Activated CD4-positive, alpha-beta memory T cell treated with anti-CD3 and anti-CD28 coated beads for 36 hours (primary cell): Measurements from ENCODE around the gene KRTAP1-1. TPM values are rescaled to one million over a fixed set of nuclear protein-coding genes. Genes with fewer than 3 reads are reported as not detected.
"Not testable (repeated sequence)": the region's sequence is repeated elsewhere in the genome, so short reads cannot be mapped to it uniquely, and the experiment has no call there.

Experiments
- CTCF ChIA-PET: fragments of 350-600 bp; sonication (Branson Sonifier 250); formaldehyde crosslinking; loops from one replicate; lab custom pipeline; 2021; ENCODE audit warnings: antibody characterized with exemption, inconsistent platforms; lab: Charles Lee
- POLR2A ChIA-PET: fragments of 350-600 bp; sonication (Branson Sonifier 250); formaldehyde crosslinking; loops from one replicate; lab custom pipeline; 2021; ENCODE audit warnings: antibody characterized with exemption; lab: Charles Lee
- DNase-seq: peaks from one replicate; pipeline ENCODE4 v3.0.0-alpha.2; 2020
- H3K27ac Mint-ChIP-seq: one replicate; pipeline ENCODE4 v1.8.0; 2021; ENCODE audit warnings: mixed read lengths
- H3K27me3 Mint-ChIP-seq: one replicate; pipeline ENCODE4 v1.8.0; 2021; ENCODE audit warnings: mixed read lengths
- H3K36me3 Mint-ChIP-seq: one replicate; pipeline ENCODE4 v1.8.0; 2021; ENCODE audit warnings: mixed read lengths
- H3K4me1 Mint-ChIP-seq: one replicate; pipeline ENCODE4 v1.8.0; 2021; ENCODE audit warnings: low read depth, mixed read lengths
- H3K4me3 Mint-ChIP-seq: one replicate; pipeline ENCODE4 v1.8.0; 2021; ENCODE audit warnings: mild to moderate bottlenecking, mixed read lengths
- H3K9me3 Mint-ChIP-seq: one replicate; pipeline ENCODE4 v1.8.0; 2021; ENCODE audit warnings: mixed read lengths
- intact Hi-C: fragments of 100-400 bp; cut with micrococcal nuclease; formaldehyde crosslinking; loops from one replicate; pipeline ENCODE4 v1.15.1; 2023
- total RNA-seq, 2 experiments: library from RNA; stranded (reverse); gene quantifications; one replicate each; pipeline ENCODE4 v1.2.3, GENCODE V29; 2021

Gene KRTAP1-1
- not detected for total RNA-seq

GRCh38 chr17:41040783-41041571 is at the start of gene KRTAP1-1:
TSS of gene KRTAP1-1 (minus strand) at chr17:41041450. CDS start at chr17:41041397, 53 bp downstream.
- H3K27ac Mint-ChIP-seq, POLR2A ChIA-PET, H3K4me3 Mint-ChIP-seq, DNase-seq, H3K9me3 Mint-ChIP-seq, intact Hi-C loops, H3K36me3 Mint-ChIP-seq, CTCF ChIA-PET, H3K4me1 Mint-ChIP-seq: not testable (repeated sequence)
- H3K27me3 Mint-ChIP-seq, result peaks cover 15% of the 10 kb centered on the region

DNA sequence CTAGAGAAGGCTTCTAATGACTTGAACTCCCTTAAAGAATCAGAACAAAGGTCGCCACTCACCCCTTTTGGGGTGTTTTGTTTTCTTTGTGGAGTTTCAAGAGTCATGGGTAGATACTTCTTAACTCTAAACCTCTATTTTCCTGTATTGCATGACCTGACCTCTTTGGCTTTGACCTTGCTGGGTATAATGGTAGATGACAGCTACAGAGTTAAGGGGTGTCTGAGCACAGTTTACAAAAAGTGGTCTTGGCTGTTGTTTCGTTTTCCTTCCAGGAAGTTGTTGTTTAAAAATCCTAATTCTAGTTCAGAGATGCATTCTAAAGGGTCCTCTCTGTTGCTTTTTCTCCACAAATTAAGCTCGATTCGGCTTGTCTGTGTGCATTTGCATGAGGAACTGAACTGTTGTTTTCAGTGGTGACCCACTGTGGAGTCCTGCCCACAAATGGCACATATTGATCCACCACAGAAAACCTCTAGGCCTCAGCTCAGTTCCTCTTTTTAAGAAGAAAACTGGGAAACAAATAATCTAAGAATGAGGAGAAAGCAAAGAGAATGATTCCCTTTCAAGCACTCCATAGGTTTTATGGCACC is 47.6 kb upstream of the KRTAP1-1 start:
- DNase-seq, POLR2A ChIA-PET, H3K4me3 Mint-ChIP-seq, H3K36me3 Mint-ChIP-seq, H3K27me3 Mint-ChIP-seq, H3K4me1 Mint-ChIP-seq, H3K9me3 Mint-ChIP-seq, CTCF ChIA-PET, H3K27ac Mint-ChIP-seq, intact Hi-C loops: not testable (repeated sequence)

DNA sequence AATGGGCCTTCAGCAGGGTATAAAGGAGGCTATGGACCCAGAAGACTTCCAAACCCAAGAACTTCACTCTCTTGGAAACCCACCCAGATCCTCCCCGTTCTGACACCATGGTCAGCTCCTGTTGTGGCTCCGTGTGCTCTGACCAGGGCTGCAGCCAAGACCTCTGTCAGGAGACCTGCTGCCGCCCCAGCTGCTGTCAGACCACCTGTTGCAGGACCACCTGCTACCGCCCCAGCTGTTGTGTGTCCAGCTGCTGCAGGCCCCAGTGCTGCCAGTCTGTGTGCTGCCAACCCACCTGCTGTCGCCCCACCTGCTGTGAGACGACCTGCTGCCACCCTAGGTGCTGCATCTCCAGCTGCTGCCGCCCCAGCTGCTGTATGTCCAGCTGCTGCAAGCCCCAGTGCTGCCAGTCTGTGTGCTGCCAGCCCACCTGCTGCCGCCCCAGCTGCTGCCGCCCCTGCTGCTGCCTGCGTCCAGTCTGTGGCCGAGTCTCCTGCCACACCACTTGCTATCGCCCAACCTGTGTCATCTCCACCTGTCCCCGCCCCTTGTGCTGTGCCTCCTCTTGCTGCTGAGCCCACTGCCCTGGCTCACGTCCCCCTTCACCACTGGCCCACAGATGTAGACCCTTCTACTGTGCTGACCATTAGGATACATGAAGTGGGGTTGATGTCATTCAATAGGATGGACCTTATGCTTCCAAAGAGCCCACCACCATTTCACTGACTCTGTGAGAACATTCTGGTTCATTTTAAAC is 43.0 kb upstream of the KRTAP1-1 start, which contains the start of gene KRTAP4-7:
KRTAP4-7 (plus strand) TSS at position 51 of the 757 bp plus-strand sequence; CDS start at position 108, 57 bp downstream.
- intact Hi-C loops, POLR2A ChIA-PET, H3K9me3 Mint-ChIP-seq: not testable (repeated sequence)

DNA sequence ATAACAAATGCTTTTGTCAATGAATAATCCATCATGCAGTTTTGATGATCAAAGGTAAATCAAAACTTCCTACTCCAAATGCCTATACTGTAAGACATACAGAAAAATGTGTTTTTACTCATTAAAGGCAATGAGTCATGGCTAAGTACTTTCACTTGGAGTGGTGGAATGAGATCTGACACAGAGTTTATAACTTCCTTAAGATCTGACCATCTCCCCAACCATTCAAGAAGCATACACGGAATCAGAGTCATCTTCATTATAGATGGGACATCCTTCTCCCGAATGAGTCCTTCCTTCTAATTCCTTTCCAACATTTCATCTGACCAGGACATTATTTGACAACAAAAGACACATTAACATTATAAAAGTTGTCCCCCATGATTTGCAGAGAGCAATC is 42.2 kb upstream of the KRTAP1-1 start:
- POLR2A ChIA-PET, H3K27ac Mint-ChIP-seq, H3K4me1 Mint-ChIP-seq, DNase-seq, H3K4me3 Mint-ChIP-seq, H3K9me3 Mint-ChIP-seq, CTCF ChIA-PET, H3K36me3 Mint-ChIP-seq, intact Hi-C loops: not testable (repeated sequence)
- peaks cover 13% of the 10 kb centered on the region for H3K27me3 Mint-ChIP-seq

More for the DNA sequence above, 43.0 kb upstream of the KRTAP1-1 start, which contains the start of gene KRTAP4-7:
- H3K4me3 Mint-ChIP-seq, CTCF ChIA-PET, DNase-seq, H3K27ac Mint-ChIP-seq, H3K4me1 Mint-ChIP-seq, H3K36me3 Mint-ChIP-seq: not testable (repeated sequence)
- H3K27me3 Mint-ChIP-seq, result peaks cover 12% of the 10 kb centered on the region

DNA sequence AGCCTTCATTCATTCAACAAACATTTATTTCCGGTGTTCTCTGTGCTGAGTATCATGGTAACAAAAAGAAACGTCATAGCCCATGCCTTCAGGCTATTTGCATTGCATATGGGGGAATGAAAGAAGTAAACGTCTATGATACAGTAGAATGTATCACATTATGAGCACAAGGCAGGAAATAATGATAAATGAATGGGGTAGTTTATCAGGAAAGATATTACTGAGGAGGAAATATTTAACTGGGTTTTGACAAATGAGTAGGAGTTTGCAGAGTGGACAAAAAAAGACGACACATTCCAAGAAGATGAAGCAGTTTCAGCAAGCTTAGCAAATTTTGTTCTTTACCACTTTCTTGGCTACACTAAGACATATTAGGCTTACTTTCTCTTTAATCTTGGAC is 41.4 kb upstream of the KRTAP1-1 start:
- no peak for DNase-seq
- Mint-ChIP-seq H3K4me3 (no peak overlapping the region), H3K4me1 (no peaks in the 10 kb centered on the region), H3K27me3 (peaks cover 13% of the 10 kb centered on the region), H3K36me3 (no peaks in the 10 kb centered on the region), H3K9me3 (no peaks in the 10 kb centered on the region), H3K27ac (no peak overlapping the region)
- intact Hi-C loops, result no loop called here
- ChIA-PET POLR2A (no interaction called here), CTCF (no interaction called here)

DNA sequence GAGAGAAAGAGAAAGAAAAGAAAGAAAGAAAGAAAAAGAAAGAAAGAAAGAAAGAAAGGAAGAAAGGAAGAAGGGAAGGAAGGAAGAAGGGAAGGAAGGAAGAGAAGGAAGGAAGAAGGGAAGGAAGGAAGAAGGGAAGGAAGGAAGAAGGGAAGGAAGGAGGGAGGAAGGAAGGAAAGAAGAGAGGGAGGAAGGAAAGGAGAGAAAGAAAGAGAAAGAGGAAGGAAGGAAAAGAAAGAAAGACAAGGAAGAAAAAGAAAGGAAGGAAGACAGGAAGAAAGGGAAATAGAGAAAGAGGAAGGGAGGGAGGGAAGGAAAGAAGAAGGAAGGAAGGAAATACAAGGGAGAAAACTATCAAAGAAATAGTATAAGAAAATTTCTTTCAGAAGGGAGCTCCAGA is 35.5 kb upstream of the KRTAP1-1 start:
- Mint-ChIP-seq H3K4me1 (no peaks in the 10 kb centered on the region), H3K27me3 (peaks cover 14% of the 10 kb centered on the region), H3K9me3 (no peaks in the 10 kb centered on the region), H3K27ac (no peak overlapping the region), H3K4me3 (no peak overlapping the region), H3K36me3 (no peaks in the 10 kb centered on the region)
- ChIA-PET CTCF (no interaction called here), POLR2A (no interaction called here)
- DNase-seq, result no peak
- intact Hi-C loops, result no loop called here

- ChIA-PET POLR2A (no interaction called here), CTCF (no interaction called here)
- H3K27me3 Mint-ChIP-seq, result peaks cover 11% of the 10 kb centered on the region
- H3K27ac Mint-ChIP-seq, result no peak overlapping the region
- H3K4me1 Mint-ChIP-seq, result no peaks in the 10 kb centered on the region
- no peak for DNase-seq
- H3K36me3 Mint-ChIP-seq, result no peaks in the 10 kb centered on the region
- no peak overlapping the region for H3K4me3 Mint-ChIP-seq
- no peaks in the 10 kb centered on the region for H3K9me3 Mint-ChIP-seq
- intact Hi-C loops, result no loop called here
Observed at GRCh38 chr17:41073676-41074075, 32.4 kb upstream of the KRTAP1-1 start.

DNA sequence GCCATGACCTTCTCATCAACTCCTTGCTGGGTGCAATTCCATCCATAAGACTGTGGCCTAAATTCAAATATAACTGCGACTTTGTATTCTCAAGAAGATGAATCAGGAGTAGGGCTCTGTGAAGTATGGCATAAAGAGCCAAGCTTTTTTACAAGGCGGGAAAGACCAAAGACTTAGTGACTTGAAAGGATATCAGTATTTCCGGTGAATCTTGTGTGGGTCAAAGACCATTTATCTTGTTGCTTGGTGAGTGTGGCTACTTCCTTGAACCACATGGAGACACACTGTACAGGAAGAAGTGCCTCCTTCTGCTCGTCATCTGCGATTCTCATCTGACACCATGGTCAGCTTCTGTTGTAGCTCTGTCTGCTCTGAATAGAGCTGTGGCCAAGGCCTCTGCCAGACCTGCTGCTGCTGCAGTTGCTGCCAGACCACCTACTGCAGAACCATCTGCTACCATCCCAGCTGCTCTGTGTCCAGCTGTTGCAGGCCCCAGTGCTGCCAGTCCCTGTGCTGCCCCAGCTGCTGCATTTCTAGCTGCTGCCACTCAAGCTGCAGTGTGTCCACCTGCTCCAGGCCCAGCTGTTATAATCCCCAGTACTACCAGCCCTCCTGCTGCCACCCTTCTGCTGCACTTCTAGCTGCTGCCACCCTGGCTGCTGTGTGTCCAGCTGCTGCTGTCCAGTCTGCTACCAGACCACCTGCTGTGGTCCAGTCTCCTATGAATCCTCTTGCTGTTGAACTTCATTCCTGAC is 30.5 kb upstream of the KRTAP1-1 start:
- no peaks in the 10 kb centered on the region for H3K4me1 Mint-ChIP-seq
- no peaks in the 10 kb centered on the region for H3K36me3 Mint-ChIP-seq
- intact Hi-C loops, result no loop called here
- H3K27ac Mint-ChIP-seq, result no peak overlapping the region
- POLR2A ChIA-PET, result no interaction called here
- H3K27me3 Mint-ChIP-seq, result peaks cover 11% of the 10 kb centered on the region
- DNase-seq, result no peak
- H3K4me3 Mint-ChIP-seq, result no peak overlapping the region
- H3K9me3 Mint-ChIP-seq, result no peaks in the 10 kb centered on the region
- CTCF ChIA-PET, result no interaction called here

DNA sequence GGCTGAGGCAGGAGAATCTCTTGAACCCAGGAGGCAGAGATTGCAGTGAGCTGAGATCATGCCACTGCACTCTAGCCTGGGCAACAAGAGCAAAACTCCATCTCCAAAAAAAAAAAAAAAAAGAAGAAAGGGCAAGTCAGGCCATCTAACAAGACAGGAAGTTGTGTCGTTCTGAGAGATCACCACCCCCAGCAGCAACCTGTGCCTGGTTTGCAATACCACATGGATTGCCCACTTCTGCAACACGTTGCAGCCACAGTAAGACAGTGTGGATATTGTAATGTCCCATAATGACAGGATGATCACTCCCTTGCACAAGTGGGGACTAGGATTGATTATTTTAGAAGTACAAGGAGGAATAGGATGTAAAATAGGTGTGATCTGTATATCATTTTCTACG is 27.8 kb upstream of the KRTAP1-1 start:
- no peak overlapping the region for H3K27ac Mint-ChIP-seq
- ChIA-PET CTCF (no interaction called here), POLR2A (no interaction called here)
- H3K36me3 Mint-ChIP-seq, result no peaks in the 10 kb centered on the region
- no peak overlapping the region for H3K4me3 Mint-ChIP-seq
- no peak for DNase-seq
- H3K9me3 Mint-ChIP-seq, result no peaks in the 10 kb centered on the region
- H3K27me3 Mint-ChIP-seq, result peaks cover 4% of the 10 kb centered on the region
- H3K4me1 Mint-ChIP-seq, result no peaks in the 10 kb centered on the region
- intact Hi-C loops, result no loop called here

DNA sequence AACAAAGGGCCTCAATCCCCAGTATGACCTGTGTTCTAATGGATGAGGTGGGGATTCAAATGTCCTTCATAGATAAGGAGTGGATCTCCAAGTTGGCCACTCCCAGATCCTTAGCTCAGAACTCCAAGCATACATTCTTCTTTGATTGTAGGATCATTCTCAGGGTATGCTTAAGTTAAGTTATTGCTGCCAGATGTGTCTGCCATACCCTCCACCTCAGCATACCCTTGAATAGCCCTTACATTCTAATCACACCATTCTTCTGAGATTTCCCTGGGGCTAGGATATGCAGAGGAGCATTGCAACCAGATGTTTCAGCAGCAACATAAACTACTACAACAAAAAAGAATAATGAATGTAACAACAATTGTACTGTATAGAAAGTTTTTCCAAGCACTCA is 26.0 kb upstream of the KRTAP1-1 start:
- Mint-ChIP-seq H3K27me3 (no peaks in the 10 kb centered on the region), H3K4me1 (no peaks in the 10 kb centered on the region), H3K9me3 (no peaks in the 10 kb centered on the region), H3K4me3 (no peak overlapping the region), H3K36me3 (no peaks in the 10 kb centered on the region), H3K27ac (no peak overlapping the region)
- intact Hi-C loops, result no loop called here
- DNase-seq, result no peak
- CTCF ChIA-PET, result no interaction called here
- POLR2A ChIA-PET, result no interaction called here

DNA sequence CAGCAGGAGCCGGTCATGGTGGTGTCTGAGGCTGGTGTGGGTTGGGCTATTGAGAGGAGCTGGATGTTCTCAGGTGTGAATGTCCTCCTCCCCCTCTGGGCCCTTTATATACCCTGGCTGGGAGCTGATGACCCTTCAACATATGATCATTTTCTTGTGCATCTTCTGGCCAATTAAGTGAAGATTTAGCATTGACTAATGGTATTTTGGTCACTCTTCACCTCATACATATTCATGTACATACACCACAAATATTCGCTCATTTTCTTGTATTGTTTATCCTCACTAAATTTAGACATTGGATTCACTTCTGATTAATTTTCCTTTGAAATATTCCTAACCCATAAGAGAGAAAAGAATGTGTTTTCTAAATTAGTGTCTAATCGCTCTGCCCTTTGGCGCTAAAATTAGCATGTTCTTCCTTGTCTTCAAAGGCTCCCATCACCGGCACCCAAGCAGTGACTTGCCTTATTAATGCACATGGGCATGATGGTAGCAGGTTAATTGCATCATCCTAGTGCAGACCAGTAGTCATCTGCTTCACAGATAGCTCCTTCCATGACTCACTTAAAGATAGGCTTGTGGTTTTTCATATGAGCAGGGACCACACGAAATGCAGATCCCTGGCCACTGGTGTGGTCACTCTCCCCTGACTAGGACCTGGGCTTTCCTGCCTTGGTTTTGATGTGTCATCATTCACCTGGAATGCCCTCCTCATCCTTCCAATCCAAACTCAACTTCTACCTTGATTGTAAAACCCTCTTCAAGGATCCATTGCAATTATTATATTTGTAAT is 24.8 kb upstream of the KRTAP1-1 start, which contains the start of gene KRTAP2-4:
KRTAP2-4 (minus strand) TSS at position 51 of the 796 bp plus-strand sequence; CDS start at position 17, 34 bp downstream.
- no peak within 1 kb of the TSS for H3K27ac Mint-ChIP-seq
- no peak for DNase-seq
- ChIA-PET CTCF (no interaction called here), POLR2A (no interaction called here)
- H3K27me3 Mint-ChIP-seq, result peaks cover 2% of the 10 kb centered on the region
- no peak within 1 kb of the TSS for H3K4me3 Mint-ChIP-seq
- H3K9me3 Mint-ChIP-seq, result no peaks in the 10 kb centered on the region
- no peaks in the 10 kb centered on the region for H3K36me3 Mint-ChIP-seq
- intact Hi-C loops, result no loop called here
- no peaks in the 10 kb centered on the region for H3K4me1 Mint-ChIP-seq
